PC-9 (cell line): Measurements from ENCODE around the gene ARL2BP. TPM values are rescaled to one million over a fixed set of nuclear protein-coding genes. Genes with fewer than 3 reads are reported as not detected.
"Not testable (repeated sequence)": the region's sequence is repeated elsewhere in the genome, so short reads cannot be mapped to it uniquely, and the experiment has no call there.

Experiments
- BruUV-seq: library from RNA; stranded (reverse); fragments of 400-500 nt; replicated peaks from 2 replicates; lab custom pipeline; 2021; lab: Mats Ljungman, UMichigan
- CTCF ChIA-PET: fragments of 300-600 bp; sonication (Branson Sonifier 250); formaldehyde crosslinking; loops from one replicate; lab custom pipeline; 2022; ENCODE audit warnings: antibody characterized with exemption; lab: Charles Lee
- POLR2A ChIA-PET: fragments of 300-600 bp; sonication (Branson Sonifier 250); formaldehyde crosslinking; loops from one replicate; lab custom pipeline; 2022; ENCODE audit warnings: antibody characterized with exemption; ENCODE audit not compliant: unreplicated experiment; lab: Charles Lee
- DNase-seq, 2 experiments: peaks; one replicate each; pipeline versions ENCODE4 v3.0.0 to v3.0.0-alpha.2; 2015 to 2022; ENCODE audit warnings: mixed read lengths in 1 of 2
- H2AFZ ChIP-seq: fragments of 200-600 bp; sonication (generic); 2 replicates; pipeline ENCODE4 v1.8.1; 2017; ENCODE audit warnings: antibody characterized with exemption
- H3F3A ChIP-seq: fragments of 200-600 bp; sonication (generic); 2 replicates; pipeline ENCODE4 v1.8.1; 2017; ENCODE audit warnings: antibody characterized with exemption, mild to moderate bottlenecking, low read depth; ENCODE audit not compliant: insufficient read depth
- H3K27ac ChIP-seq: fragments of 200-600 bp; sonication (generic); 2 replicates; pipeline ENCODE4 v1.6.1; 2016; ENCODE audit warnings: mixed run types
- H3K27me3 ChIP-seq: fragments of 200-600 bp; sonication (generic); 2 replicates; pipeline ENCODE4 v1.6.1; 2016; ENCODE audit warnings: low read depth, mixed run types; ENCODE audit not compliant: insufficient read depth
- H3K36me3 ChIP-seq: fragments of 200-600 bp; sonication (generic); 2 replicates; pipeline ENCODE4 v1.6.1; 2016; ENCODE audit warnings: low read depth, mixed run types
- H3K4me1 ChIP-seq: fragments of 200-600 bp; sonication (generic); replicated peaks from 2 replicates; pipeline ENCODE4 v1.6.1; 2016; ENCODE audit warnings: mixed run types; ENCODE audit not compliant: insufficient read depth
- H3K4me2 ChIP-seq: fragments of 200-600 bp; sonication (generic); 2 replicates; pipeline ENCODE4 v1.6.1; 2017; ENCODE audit warnings: mixed run types
- H3K4me3 ChIP-seq: fragments of 200-600 bp; sonication (generic); 2 replicates; pipeline ENCODE4 v1.6.1; 2016; ENCODE audit warnings: mixed run types
- H3K79me2 ChIP-seq: fragments of 200-600 bp; sonication (generic); 2 replicates; pipeline ENCODE4 v1.6.1; 2017; ENCODE audit warnings: low read depth, mixed run types
- H3K9me2 ChIP-seq: fragments of 200-600 bp; sonication (generic); 2 replicates; pipeline ENCODE4 v1.8.1; 2017; ENCODE audit warnings: mild to moderate bottlenecking; ENCODE audit not compliant: insufficient read depth
- H3K9me3 ChIP-seq: fragments of 200-600 bp; sonication (generic); 2 replicates; pipeline ENCODE4 v1.8.1; 2016; ENCODE audit warnings: low read depth; ENCODE audit not compliant: insufficient read depth
- H4K20me1 ChIP-seq: fragments of 200-600 bp; sonication (generic); 2 replicates; pipeline ENCODE4 v1.8.1; 2017; ENCODE audit not compliant: insufficient read depth
- CTCF ChIP-seq: fragments of 200-600 bp; sonication (generic); conservative IDR thresholded peaks from 2 replicates; pipeline ENCODE4 v1.6.1; 2017; ENCODE audit warnings: mixed run types, antibody characterized with exemption, mild to moderate bottlenecking, moderate library complexity
- EZH2 ChIP-seq: fragments of 200-600 bp; sonication (generic); IDR thresholded peaks from 2 replicates; pipeline ENCODE4 v1.8.0; 2017; ENCODE audit warnings: antibody characterized with exemption, low read depth
- intact Hi-C: fragments of 100-400 bp; cut with micrococcal nuclease; formaldehyde crosslinking; loops from one replicate; pipeline ENCODE4 v1.10.0; 2022; ENCODE audit not compliant: unreplicated experiment
- total RNA-seq: library from RNA; stranded (reverse); gene quantifications from 2 replicates; pipeline ENCODE4 v1.2.3, GENCODE V29; 2021

Gene ARL2BP
- total RNA-seq, 1 experiment from 2014 or later: 23.6 TPM

- H3K9me2 ChIP-seq: no peaks in the 10 kb centered on the region
- H3K36me3 ChIP-seq: no peaks in the 10 kb centered on the region
- H3K4me1 ChIP-seq: peaks cover 23% of the 10 kb centered on the region
- peak overlapping the region; percentile 29; the same call in 1 of the 2 replicates for H3K4me3 ChIP-seq
- H3F3A ChIP-seq: peaks cover 21% of the 10 kb centered on the region
- no peak overlapping the region for H3K27ac ChIP-seq
- no TSS peak for BruUV-seq
- no peak overlapping the region; the same call in 1 of the 2 replicates for H2AFZ ChIP-seq
- POLR2A ChIA-PET: interaction anchor here (0.7 kb wide), 1 partner anchor 14 kb away, joined by 3 read pairs; no protein-coding TSS in a partner anchor
- H3K27me3 ChIP-seq: no peaks in the 10 kb centered on the region
- DNase-seq: peak in 1 of 2 experiments; percentile 75
- no peaks in the 10 kb centered on the region for H3K9me3 ChIP-seq
- no peaks in the 10 kb centered on the region for H3K79me2 ChIP-seq
- CTCF ChIA-PET: interaction anchor here (1.1 kb wide), 1 partner anchor 33 kb away, joined by 3 read pairs; no protein-coding TSS in a partner anchor
- TF ChIP-seq CTCF (no peak), EZH2 (no peak)
- H4K20me1 ChIP-seq: no peaks in the 10 kb centered on the region
- intact Hi-C loops: no loop called here
- H3K4me2 ChIP-seq: peak overlapping the region; percentile 65
Observed at GRCh38 chr16:57265850-57266530, 20.9 kb downstream of the ARL2BP start.

DNA sequence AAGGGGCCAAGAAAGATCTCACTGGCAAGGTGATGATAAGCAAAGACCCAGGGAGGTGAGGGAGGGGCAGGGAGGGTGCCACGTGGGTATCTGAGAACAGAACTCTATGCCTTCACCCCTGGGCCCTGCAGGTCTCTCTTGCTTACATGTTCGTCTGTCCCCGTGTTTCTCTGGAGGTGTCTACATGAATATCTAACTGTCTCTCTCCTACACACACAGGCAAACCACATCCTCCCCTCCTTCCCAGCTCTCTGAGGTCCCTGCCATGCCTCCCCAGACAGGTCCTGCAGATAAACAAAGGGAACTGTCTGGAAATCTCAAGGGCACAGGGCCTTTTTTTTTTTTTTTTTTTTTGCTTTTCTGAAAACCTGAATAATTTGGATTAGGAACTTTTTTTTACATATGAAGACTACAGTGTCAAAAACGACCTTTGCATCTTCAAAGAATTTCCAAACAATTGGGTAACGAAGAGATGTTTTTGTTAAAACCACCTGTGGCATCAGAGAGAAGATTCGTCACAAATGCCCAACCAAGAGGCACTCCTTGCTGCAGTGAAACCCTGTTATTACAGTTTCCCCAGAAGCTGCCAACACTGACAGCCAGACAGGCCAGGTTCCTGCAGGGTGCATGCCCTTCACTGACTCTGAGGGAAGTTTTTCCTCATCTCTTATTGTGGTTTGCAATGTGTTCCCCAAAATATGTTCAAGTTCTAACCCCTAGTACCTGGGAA, 21.6 kb downstream of the ARL2BP start:
- Histone ChIP-seq H3K4me1 (peaks cover 20% of the 10 kb centered on the region), H4K20me1 (no peaks in the 10 kb centered on the region), H3K27me3 (no peaks in the 10 kb centered on the region), H3F3A (peaks cover 14% of the 10 kb centered on the region; the same call in 1 of the 2 replicates), H3K9me3 (no peaks in the 10 kb centered on the region), H3K4me3 (peak overlapping the region; percentile 29; the same call in 1 of the 2 replicates), H3K36me3 (no peaks in the 10 kb centered on the region), H2AFZ (no peak overlapping the region; the same call in 1 of the 2 replicates), H3K9me2 (no peaks in the 10 kb centered on the region), H3K4me2 (peak overlapping the region; percentile 65), H3K27ac (no peak overlapping the region), H3K79me2 (no peaks in the 10 kb centered on the region)
- ChIA-PET POLR2A (no interaction called here), CTCF (interaction anchor here (1.1 kb wide), 1 partner anchor 32 kb away, joined by 3 read pairs; no protein-coding TSS in a partner anchor)
- no TSS peak for BruUV-seq
- intact Hi-C loops: no loop called here
- TF ChIP-seq EZH2: no peak
- DNase-seq: peak in 1 of 2 experiments; percentile 19

- POLR2A ChIA-PET, H3K27ac ChIP-seq, DNase-seq, intact Hi-C loops, CTCF ChIA-PET, H4K20me1 ChIP-seq, H3K9me2 ChIP-seq, H3K4me2 ChIP-seq, H3K27me3 ChIP-seq, H3K4me3 ChIP-seq, H2AFZ ChIP-seq, H3K36me3 ChIP-seq, H3K9me3 ChIP-seq, BruUV-seq, H3K79me2 ChIP-seq: not testable (repeated sequence)
- Histone ChIP-seq H3F3A (peaks cover 13% of the 10 kb centered on the region; the same call in 1 of the 2 replicates), H3K4me1 (peaks cover 20% of the 10 kb centered on the region)
Observed at GRCh38 chr16:57267343-57267742, 22.3 kb downstream of the ARL2BP start.
